Measurements from ENCODE around the gene ADAMTSL5. TPM values are rescaled to one million over a fixed set of nuclear protein-coding genes. Genes with fewer than 3 reads are reported as not detected.
A peak's percentile ranks its signal among the peaks of the same experiment; 100 is the strongest.

The ADAMTSL5 gene
- total and polyA plus RNA-seq, 2 of the 13 experiments (the other 11 are each of a cell fraction or from before 2014, with no cell fraction given) = 0.60 to 2.7 TPM

DNA sequence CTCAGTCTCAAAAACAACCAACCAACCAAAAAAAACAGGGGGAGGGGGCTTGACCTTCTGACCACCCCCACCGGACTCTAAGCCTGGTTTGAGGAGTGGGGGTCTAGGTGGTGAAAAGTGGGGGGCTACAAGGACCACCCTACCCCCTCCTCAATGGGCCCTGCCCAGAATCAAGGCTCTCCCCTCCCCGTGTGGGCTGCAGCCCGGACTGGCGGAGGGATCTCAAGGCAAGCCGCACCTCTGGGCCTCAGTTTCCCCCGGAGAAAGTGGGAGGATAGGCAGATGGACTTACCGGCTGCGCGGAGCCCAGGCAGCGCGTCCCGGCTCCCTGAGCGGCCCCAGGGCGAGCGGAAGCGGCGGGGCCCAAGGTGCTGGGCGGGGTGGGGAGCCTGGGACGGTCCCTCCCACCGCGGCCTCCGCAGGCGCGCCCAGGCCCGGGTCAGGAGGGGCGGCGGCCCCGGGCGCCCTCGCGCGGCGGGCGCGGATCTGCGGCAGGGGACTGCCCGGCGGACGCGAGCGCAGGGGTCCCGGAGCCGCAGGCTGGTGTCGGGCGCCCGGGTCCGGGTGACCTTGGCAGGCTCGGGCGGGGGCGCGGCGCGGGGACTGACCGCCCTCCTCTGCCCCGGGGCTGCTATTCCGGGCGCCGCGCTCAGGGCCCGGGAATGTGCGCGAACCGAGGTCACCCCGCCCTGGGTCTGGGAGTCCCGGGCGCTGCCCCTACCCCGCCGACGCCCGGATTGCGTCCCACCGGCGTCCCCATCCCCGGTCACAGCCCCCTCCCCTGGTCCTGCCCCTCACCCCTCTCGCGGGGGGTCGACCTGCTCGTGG lies at the start of gene ADAMTSL5 (continued):
- TF ChIP-seq ZFX (CRISPR knock-in tag; IDR thresholded peaks at IDR 0.05; ENCODE audit: low read depth) (peak; percentile 51; the same call in 1 of the 2 replicates), ZNF549 (CRISPR knock-in tag; IDR thresholded peaks at IDR 0.05) (no peak), EED (CRISPR knock-in tag; IDR thresholded peaks at IDR 0.05) (no peak), ZSCAN21 (CRISPR knock-in tag; IDR thresholded peaks at IDR 0.05; ENCODE audit: borderline replicate concordance) (0 out of 2 replicates have a peak, but pooled peaks have one; percentile 35), HHEX (CRISPR knock-in tag; IDR thresholded peaks at IDR 0.05) (no peak), ZNF761 (CRISPR knock-in tag; conservative IDR thresholded peaks at IDR 0.05) (0 out of 2 replicates have a peak, but pooled peaks have one; percentile 40), ZNF790 (CRISPR knock-in tag; IDR thresholded peaks at IDR 0.05; ENCODE audit: borderline replicate concordance) (no peak), HNF4A (CRISPR knock-in tag; IDR thresholded peaks at IDR 0.05) (no peak), TP53 (CRISPR knock-in tag; conservative IDR thresholded peaks at IDR 0.05) (no peak), MXI1 (IDR thresholded peaks at IDR 0.05; ENCODE audit: borderline replicate concordance, low read depth, low read length) (no peak), ZNF883 (CRISPR knock-in tag; IDR thresholded peaks at IDR 0.05; ENCODE audit: not compliant biosample characterization) (no peak), ARNT2 (CRISPR knock-in tag; IDR thresholded peaks at IDR 0.05; ENCODE audit: low read depth) (peak; percentile 56; the same call in 1 of the 2 replicates), CCDC6 (CRISPR knock-in tag; IDR thresholded peaks at IDR 0.05) (no peak), ZNF280D (CRISPR knock-in tag; IDR thresholded peaks at IDR 0.05) (peak; percentile 75; the same call in 1 of the 2 replicates), CBX5 (CRISPR knock-in tag; IDR thresholded peaks at IDR 0.05; ENCODE audit: borderline replicate concordance) (peak; percentile 59; the same call in 1 of the 2 replicates), ETV5 (CRISPR knock-in tag; IDR thresholded peaks at IDR 0.05; ENCODE audit: borderline replicate concordance) (peak; percentile 79)
- TF ChIP-seq, protein P1, sequence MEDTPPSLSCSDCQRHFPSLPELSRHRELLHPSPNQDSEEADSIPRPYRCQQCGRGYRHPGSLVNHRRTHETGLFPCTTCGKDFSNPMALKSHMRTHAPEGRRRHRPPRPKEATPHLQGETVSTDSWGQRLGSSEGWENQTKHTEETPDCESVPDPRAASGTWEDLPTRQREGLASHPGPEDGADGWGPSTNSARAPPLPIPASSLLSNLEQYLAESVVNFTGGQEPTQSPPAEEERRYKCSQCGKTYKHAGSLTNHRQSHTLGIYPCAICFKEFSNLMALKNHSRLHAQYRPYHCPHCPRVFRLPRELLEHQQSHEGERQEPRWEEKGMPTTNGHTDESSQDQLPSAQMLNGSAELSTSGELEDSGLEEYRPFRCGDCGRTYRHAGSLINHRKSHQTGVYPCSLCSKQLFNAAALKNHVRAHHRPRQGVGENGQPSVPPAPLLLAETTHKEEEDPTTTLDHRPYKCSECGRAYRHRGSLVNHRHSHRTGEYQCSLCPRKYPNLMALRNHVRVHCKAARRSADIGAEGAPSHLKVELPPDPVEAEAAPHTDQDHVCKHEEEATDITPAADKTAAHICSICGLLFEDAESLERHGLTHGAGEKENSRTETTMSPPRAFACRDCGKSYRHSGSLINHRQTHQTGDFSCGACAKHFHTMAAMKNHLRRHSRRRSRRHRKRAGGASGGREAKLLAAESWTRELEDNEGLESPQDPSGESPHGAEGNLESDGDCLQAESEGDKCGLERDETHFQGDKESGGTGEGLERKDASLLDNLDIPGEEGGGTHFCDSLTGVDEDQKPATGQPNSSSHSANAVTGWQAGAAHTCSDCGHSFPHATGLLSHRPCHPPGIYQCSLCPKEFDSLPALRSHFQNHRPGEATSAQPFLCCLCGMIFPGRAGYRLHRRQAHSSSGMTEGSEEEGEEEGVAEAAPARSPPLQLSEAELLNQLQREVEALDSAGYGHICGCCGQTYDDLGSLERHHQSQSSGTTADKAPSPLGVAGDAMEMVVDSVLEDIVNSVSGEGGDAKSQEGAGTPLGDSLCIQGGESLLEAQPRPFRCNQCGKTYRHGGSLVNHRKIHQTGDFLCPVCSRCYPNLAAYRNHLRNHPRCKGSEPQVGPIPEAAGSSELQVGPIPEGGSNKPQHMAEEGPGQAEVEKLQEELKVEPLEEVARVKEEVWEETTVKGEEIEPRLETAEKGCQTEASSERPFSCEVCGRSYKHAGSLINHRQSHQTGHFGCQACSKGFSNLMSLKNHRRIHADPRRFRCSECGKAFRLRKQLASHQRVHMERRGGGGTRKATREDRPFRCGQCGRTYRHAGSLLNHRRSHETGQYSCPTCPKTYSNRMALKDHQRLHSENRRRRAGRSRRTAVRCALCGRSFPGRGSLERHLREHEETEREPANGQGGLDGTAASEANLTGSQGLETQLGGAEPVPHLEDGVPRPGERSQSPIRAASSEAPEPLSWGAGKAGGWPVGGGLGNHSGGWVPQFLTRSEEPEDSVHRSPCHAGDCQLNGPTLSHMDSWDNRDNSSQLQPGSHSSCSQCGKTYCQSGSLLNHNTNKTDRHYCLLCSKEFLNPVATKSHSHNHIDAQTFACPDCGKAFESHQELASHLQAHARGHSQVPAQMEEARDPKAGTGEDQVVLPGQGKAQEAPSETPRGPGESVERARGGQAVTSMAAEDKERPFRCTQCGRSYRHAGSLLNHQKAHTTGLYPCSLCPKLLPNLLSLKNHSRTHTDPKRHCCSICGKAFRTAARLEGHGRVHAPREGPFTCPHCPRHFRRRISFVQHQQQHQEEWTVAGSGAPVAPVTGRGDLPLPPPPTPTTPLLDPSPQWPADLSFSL (CRISPR knock-in tag; IDR thresholded peaks at IDR 0.05) = no peak
- TF ChIP-seq, protein P2, sequence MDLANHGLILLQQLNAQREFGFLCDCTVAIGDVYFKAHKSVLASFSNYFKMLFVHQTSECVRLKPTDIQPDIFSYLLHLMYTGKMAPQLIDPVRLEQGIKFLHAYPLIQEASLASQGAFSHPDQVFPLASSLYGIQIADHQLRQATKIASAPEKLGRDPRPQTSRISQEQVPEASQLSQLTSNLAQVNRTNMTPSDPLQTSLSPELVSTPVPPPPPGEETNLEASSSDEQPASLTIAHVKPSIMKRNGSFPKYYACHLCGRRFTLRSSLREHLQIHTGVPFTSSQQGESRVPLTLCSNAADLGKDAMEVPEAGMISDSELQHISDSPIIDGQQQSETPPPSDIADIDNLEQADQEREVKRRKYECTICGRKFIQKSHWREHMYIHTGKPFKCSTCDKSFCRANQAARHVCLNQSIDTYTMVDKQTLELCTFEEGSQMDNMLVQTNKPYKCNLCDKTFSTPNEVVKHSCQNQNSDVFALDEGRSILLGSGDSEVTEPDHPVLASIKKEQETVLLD (CRISPR knock-in tag; IDR thresholded peaks at IDR 0.05; ENCODE audit: low read depth) = peak; percentile 42

Data from HepG2 (cell line).